HFFc6 (cell line): ENCODE data around the gene FRMPD2. TPM values are rescaled to one million over a fixed set of nuclear protein-coding genes. Genes with fewer than 3 reads are reported as not detected.
"Not testable (repeated sequence)": the region's sequence is repeated elsewhere in the genome, so short reads cannot be mapped to it uniquely, and the experiment has no call there.

Experiments
- DNase-seq: peaks from one replicate; pipeline ENCODE4 v3.0.0-alpha.2; 2018
- H3K27ac Mint-ChIP-seq: 2 replicates; pipeline ENCODE4 v1.8.0; 2020; ENCODE audit warnings: mild to moderate bottlenecking, mixed read lengths
- H3K27me3 Mint-ChIP-seq: 2 replicates; pipeline ENCODE4 v1.8.0; 2021; ENCODE audit warnings: mild to moderate bottlenecking, moderate library complexity, mixed read lengths; ENCODE audit not compliant: insufficient read depth
- H3K36me3 Mint-ChIP-seq: 2 replicates; pipeline ENCODE4 v1.8.0; 2021; ENCODE audit warnings: low read depth, mixed read lengths
- H3K4me1 Mint-ChIP-seq: 2 replicates; pipeline ENCODE4 v1.8.0; 2020; ENCODE audit warnings: low read depth, mixed read lengths
- H3K4me3 Mint-ChIP-seq: 2 replicates; pipeline ENCODE4 v1.8.0; 2020; ENCODE audit warnings: mild to moderate bottlenecking, moderate library complexity, mixed read lengths
- H3K9me3 Mint-ChIP-seq: 2 replicates; pipeline ENCODE4 v1.8.0; 2020; ENCODE audit warnings: mild to moderate bottlenecking, mixed read lengths
- total RNA-seq, 6 experiments: library from RNA; stranded (reverse); fragmentation: NEBNext Ultra II Directional; extraction: Animal tissue kit (Norgen Biotek cat#: 25700); gene quantifications; 2 replicates in 1 of 6; 3 replicates in 5 of 6; pipeline ENCODE4 v1.2.3, GENCODE V29; 2021
- TF ChIP-seq, protein P1 (sequence below): fragments of 200-600 bp; sonication (generic); IDR thresholded peaks from 2 replicates; pipeline ENCODE4 v1.5.0; 2021; ENCODE audit warnings: antibody characterized with exemption, mild to moderate bottlenecking

FRMPD2 gene
- total RNA-seq, 6 experiments from 2014 or later, result not detected

GRCh38 chr10:48246501-48246900, 28.0 kb downstream of the FRMPD2 start:
- H3K27me3 Mint-ChIP-seq, result peaks cover 46% of the 10 kb centered on the region
- H3K36me3 Mint-ChIP-seq, result no peaks in the 10 kb centered on the region
- TF ChIP-seq, protein P1, sequence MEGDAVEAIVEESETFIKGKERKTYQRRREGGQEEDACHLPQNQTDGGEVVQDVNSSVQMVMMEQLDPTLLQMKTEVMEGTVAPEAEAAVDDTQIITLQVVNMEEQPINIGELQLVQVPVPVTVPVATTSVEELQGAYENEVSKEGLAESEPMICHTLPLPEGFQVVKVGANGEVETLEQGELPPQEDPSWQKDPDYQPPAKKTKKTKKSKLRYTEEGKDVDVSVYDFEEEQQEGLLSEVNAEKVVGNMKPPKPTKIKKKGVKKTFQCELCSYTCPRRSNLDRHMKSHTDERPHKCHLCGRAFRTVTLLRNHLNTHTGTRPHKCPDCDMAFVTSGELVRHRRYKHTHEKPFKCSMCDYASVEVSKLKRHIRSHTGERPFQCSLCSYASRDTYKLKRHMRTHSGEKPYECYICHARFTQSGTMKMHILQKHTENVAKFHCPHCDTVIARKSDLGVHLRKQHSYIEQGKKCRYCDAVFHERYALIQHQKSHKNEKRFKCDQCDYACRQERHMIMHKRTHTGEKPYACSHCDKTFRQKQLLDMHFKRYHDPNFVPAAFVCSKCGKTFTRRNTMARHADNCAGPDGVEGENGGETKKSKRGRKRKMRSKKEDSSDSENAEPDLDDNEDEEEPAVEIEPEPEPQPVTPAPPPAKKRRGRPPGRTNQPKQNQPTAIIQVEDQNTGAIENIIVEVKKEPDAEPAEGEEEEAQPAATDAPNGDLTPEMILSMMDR, result no peak
- no peaks in the 10 kb centered on the region for H3K4me1 Mint-ChIP-seq
- no peak for DNase-seq
- no peak overlapping the region for H3K4me3 Mint-ChIP-seq
- H3K9me3 Mint-ChIP-seq, result no peaks in the 10 kb centered on the region
- no peak overlapping the region for H3K27ac Mint-ChIP-seq

DNA sequence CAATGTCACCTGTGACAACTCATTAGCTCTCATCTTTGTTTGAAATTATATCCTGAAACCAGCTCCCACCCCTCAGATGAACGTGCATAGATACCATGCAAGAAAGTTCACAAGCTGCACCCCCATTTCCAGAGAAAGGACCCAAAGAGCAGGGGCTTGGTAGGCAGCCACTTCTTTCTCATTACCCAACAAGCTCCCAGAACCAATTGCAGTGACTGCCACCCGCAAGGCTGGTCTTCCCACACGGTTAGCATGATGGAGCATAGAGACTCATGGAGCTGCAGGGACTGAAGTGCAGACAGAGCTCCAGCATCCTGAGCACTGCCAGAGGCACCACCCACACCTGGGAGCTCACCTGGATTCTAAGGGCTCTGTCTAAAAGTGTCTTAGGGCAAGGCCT, 28.5 kb downstream of the FRMPD2 start:
- Mint-ChIP-seq H3K27ac (no peak overlapping the region), H3K36me3 (no peaks in the 10 kb centered on the region), H3K4me3 (no peak overlapping the region), H3K4me1 (no peaks in the 10 kb centered on the region), H3K27me3 (peaks cover 47% of the 10 kb centered on the region), H3K9me3 (no peaks in the 10 kb centered on the region)
- TF ChIP-seq, protein P1, result no peak
- no peak for DNase-seq

DNA sequence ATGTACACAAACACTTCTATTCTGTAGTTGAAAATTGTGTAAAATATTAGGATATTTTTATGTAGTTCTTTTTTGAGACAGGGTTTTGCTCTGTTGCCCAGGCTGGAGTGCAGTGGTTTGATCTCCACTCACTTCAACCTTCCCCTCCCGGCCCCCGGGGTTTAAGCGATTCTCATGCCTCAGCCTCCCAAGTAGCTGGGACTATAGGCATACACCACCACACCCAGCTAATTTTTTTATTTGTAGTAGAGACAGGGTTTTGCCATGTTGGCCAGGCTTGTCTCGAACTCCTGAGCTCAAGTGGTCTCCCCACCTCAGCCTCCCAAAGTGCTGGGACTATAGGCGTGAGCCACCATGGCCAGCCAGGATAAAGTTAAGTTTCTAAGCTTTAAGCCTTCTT, 30.6 kb downstream of the FRMPD2 start:
- H3K27ac Mint-ChIP-seq, H3K9me3 Mint-ChIP-seq, DNase-seq, H3K4me1 Mint-ChIP-seq, H3K36me3 Mint-ChIP-seq, H3K4me3 Mint-ChIP-seq: not testable (repeated sequence)
- H3K27me3 Mint-ChIP-seq, result peaks cover 48% of the 10 kb centered on the region

DNA sequence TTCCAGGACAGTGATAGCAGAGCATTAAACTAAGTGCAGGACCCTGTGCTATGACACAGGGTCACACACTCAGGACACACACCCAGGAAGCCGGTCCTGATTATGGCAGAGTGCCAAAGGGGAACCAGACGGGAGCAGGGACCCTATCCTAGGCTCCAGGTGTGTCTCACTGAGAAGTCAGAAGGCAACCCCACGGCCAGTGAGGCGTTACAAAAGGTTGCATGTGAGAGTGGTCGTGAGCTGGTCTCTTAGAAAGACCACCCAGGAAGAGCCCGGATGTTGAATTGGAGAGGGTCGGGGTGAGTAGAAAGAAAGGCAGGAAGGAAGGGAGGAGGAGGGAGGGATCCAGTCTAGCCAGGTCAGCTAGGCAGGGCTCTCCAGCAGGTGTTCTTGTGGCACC, 31.0 kb downstream of the FRMPD2 start:
- Mint-ChIP-seq H3K4me1 (no peaks in the 10 kb centered on the region), H3K9me3 (no peaks in the 10 kb centered on the region), H3K27ac (no peak overlapping the region), H3K36me3 (no peaks in the 10 kb centered on the region), H3K27me3 (peaks cover 48% of the 10 kb centered on the region), H3K4me3 (no peak overlapping the region)
- TF ChIP-seq, protein P1, result no peak
- no peak for DNase-seq

- no peaks in the 10 kb centered on the region for H3K4me1 Mint-ChIP-seq
- H3K36me3 Mint-ChIP-seq, result no peaks in the 10 kb centered on the region
- no peak for DNase-seq
- H3K9me3 Mint-ChIP-seq, result no peaks in the 10 kb centered on the region
- H3K27me3 Mint-ChIP-seq, result peaks cover 56% of the 10 kb centered on the region
- TF ChIP-seq, protein P1, result no peak
- no peak overlapping the region for H3K27ac Mint-ChIP-seq
- H3K4me3 Mint-ChIP-seq, result no peak overlapping the region
Measured at GRCh38 chr10:48242171-48242904, 32.2 kb downstream of the FRMPD2 start.

GRCh38 chr10:48241332-48241731, 33.2 kb downstream of the FRMPD2 start:
- H3K4me3 Mint-ChIP-seq, result no peak overlapping the region

More at GRCh38 chr10:48241332-48241731, 33.2 kb downstream of the FRMPD2 start:
- Mint-ChIP-seq H3K27ac (no peak overlapping the region), H3K27me3 (peaks cover 49% of the 10 kb centered on the region), H3K9me3 (no peaks in the 10 kb centered on the region), H3K36me3 (no peaks in the 10 kb centered on the region), H3K4me1 (no peaks in the 10 kb centered on the region)
- TF ChIP-seq, protein P1, result no peak
- DNase-seq, result no peak
